ENCODE results near the gene LIPC. TPM values are rescaled to one million over a fixed set of nuclear protein-coding genes. Genes with fewer than 3 reads are reported as not detected.

Gene LIPC
- total RNA-seq, 1 experiment from 2014 or later = not detected

DNA sequence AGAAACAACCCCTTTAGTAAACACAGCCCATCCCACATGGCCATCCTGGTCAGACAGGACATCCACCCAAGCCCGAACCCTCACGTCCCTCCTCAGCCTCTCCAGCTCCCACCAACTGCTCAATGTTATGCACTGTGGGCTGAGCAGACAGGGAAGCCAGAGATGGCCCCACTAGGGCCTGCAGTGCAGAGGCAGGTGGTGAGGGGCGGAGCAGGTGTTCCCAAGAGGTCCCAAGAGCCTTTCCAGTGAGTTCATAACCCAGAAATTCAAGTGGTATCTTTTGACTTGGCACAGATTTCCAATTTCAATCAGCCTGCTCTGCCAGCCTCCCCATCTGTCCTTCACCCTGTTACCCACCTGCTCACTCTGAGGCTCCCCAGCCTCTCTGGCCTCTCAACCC lies 130.3 kb downstream of the LIPC start:
- intact Hi-C loops (cut with micrococcal nuclease) = no loop called here
- POLR2A ChIA-PET = interaction anchor here (0.9 kb wide), 1 partner anchor 13 kb away, joined by 3 read pairs; no protein-coding TSS in a partner anchor
- H3K27me3 Mint-ChIP-seq (ENCODE audit: insufficient read depth, unreplicated experiment) = no peaks in the 10 kb centered on the region
- no TSS peak for BruUV-seq (replicated peaks)
- TF ChIP-seq, protein P1, sequence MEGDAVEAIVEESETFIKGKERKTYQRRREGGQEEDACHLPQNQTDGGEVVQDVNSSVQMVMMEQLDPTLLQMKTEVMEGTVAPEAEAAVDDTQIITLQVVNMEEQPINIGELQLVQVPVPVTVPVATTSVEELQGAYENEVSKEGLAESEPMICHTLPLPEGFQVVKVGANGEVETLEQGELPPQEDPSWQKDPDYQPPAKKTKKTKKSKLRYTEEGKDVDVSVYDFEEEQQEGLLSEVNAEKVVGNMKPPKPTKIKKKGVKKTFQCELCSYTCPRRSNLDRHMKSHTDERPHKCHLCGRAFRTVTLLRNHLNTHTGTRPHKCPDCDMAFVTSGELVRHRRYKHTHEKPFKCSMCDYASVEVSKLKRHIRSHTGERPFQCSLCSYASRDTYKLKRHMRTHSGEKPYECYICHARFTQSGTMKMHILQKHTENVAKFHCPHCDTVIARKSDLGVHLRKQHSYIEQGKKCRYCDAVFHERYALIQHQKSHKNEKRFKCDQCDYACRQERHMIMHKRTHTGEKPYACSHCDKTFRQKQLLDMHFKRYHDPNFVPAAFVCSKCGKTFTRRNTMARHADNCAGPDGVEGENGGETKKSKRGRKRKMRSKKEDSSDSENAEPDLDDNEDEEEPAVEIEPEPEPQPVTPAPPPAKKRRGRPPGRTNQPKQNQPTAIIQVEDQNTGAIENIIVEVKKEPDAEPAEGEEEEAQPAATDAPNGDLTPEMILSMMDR (IDR thresholded peaks at IDR 0.05; ENCODE audit: unreplicated experiment) = no peak
- CTCF ChIA-PET = interaction anchor here (0.6 kb wide), 1 partner anchor 476 kb away, joined by 3 read pairs; no protein-coding TSS in a partner anchor
- H3K4me1 Mint-ChIP-seq (ENCODE audit: insufficient read depth, unreplicated experiment) = no peaks in the 10 kb centered on the region
- no peak overlapping the region for H3K27ac Mint-ChIP-seq (ENCODE audit: low read depth, unreplicated experiment)
- H3K4me3 Mint-ChIP-seq (ENCODE audit: unreplicated experiment) = no peak overlapping the region
- no peaks in the 10 kb centered on the region for H3K36me3 Mint-ChIP-seq (ENCODE audit: insufficient read depth, unreplicated experiment)
- H3K9me3 Mint-ChIP-seq (ENCODE audit: unreplicated experiment) = no peaks in the 10 kb centered on the region
- DNase-seq (ENCODE audit: unreplicated experiment) = no peak

DNA sequence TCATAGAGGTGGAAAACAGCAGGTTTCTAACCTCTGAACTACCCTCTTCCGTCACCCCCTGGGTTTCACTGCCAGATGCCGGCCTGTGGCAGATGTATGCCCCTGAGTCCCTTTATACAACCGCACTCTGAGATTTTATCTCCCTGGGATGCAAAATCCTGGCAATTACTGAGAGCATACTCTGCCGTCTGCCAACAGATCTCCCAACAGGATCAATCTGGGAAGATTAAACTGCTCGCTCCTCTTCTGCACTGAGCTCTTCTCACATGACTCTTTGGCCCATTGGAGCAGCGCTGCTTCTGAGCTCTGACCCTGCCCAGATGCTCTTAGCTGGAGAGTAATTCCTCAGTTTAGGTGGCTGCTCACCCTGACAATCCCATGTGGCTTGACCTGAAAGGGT lies 133.2 kb downstream of the LIPC start:
- no peak for DNase-seq (ENCODE audit: unreplicated experiment)
- H3K27me3 Mint-ChIP-seq (ENCODE audit: insufficient read depth, unreplicated experiment) = no peaks in the 10 kb centered on the region
- intact Hi-C loops (cut with micrococcal nuclease) = no loop called here
- no peaks in the 10 kb centered on the region for H3K4me1 Mint-ChIP-seq (ENCODE audit: insufficient read depth, unreplicated experiment)
- POLR2A ChIA-PET = interaction anchor here (0.7 kb wide), 1 partner anchor 173 kb away, joined by 3 read pairs; no protein-coding TSS in a partner anchor
- H3K9me3 Mint-ChIP-seq (ENCODE audit: unreplicated experiment) = no peaks in the 10 kb centered on the region
- H3K36me3 Mint-ChIP-seq (ENCODE audit: insufficient read depth, unreplicated experiment) = no peaks in the 10 kb centered on the region
- TF ChIP-seq, protein P1 (IDR thresholded peaks at IDR 0.05; ENCODE audit: unreplicated experiment) = no peak
- CTCF ChIA-PET = interaction anchor here (0.6 to 1.0 kb wide), 2 partner anchors 117 to 291 kb away, joined by 3 read pairs; no protein-coding TSS in a partner anchor
- no TSS peak for BruUV-seq (replicated peaks)
- no peak overlapping the region for H3K27ac Mint-ChIP-seq (ENCODE audit: low read depth, unreplicated experiment)
- no peak overlapping the region for H3K4me3 Mint-ChIP-seq (ENCODE audit: unreplicated experiment)

DNA sequence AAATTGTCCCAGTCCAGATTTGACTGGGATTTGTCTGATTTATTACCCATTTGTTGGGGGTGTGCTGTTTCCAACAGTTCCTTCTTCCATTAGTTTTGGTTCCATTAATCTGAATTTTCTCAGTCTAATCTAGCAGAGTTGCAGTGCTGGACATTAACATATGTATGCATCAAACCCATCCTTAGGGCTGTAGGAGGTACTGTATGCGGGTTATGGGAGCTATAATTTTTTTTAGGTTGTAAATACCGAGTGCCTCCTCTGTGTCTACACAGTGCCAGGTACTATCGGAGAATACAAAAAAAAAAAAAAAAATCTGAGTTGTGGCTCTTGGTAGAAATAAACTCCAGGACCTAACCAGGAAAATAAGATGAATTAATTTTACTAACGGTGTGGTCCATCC lies 133.8 kb downstream of the LIPC start:
- Mint-ChIP-seq H3K4me3 (ENCODE audit: unreplicated experiment) (no peak overlapping the region), H3K27ac (ENCODE audit: low read depth, unreplicated experiment) (no peak overlapping the region), H3K27me3 (ENCODE audit: insufficient read depth, unreplicated experiment) (no peaks in the 10 kb centered on the region), H3K36me3 (ENCODE audit: insufficient read depth, unreplicated experiment) (no peaks in the 10 kb centered on the region), H3K4me1 (ENCODE audit: insufficient read depth, unreplicated experiment) (no peaks in the 10 kb centered on the region), H3K9me3 (ENCODE audit: unreplicated experiment) (no peaks in the 10 kb centered on the region)
- intact Hi-C loops (cut with micrococcal nuclease) = no loop called here
- DNase-seq (ENCODE audit: unreplicated experiment) = no peak
- ChIA-PET CTCF (interaction anchor here (1.0 kb wide), 1 partner anchor 292 kb away, joined by 3 read pairs; no protein-coding TSS in a partner anchor), POLR2A (interaction anchor here (0.7 kb wide), 1 partner anchor 173 kb away, joined by 3 read pairs; no protein-coding TSS in a partner anchor)
- TF ChIP-seq, protein P1 (IDR thresholded peaks at IDR 0.05; ENCODE audit: unreplicated experiment) = no peak
- BruUV-seq (replicated peaks) = no TSS peak

DNA sequence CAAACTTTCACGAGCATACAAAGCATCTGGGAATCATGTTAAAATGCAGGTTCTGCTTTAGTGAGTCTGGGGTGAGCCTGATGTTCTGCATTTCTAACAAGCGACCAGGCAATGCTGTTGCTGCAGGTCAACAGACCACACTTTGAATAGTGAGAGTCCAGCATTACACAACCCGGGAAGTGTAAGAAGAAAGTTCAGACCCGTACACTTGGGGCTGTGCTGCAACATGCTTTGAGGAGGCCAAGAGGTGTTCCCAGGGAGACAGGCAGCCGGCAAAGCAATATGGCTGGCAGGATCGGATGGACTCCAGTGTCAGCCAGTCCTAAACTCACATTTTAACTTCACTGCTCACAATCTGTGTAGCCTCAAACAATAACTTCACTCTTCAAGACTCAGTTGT lies 134.2 kb downstream of the LIPC start:
- TF ChIP-seq, protein P1 (IDR thresholded peaks at IDR 0.05; ENCODE audit: unreplicated experiment) = no peak
- intact Hi-C loops (cut with micrococcal nuclease) = no loop called here
- Mint-ChIP-seq H3K9me3 (ENCODE audit: unreplicated experiment) (no peaks in the 10 kb centered on the region), H3K36me3 (ENCODE audit: insufficient read depth, unreplicated experiment) (no peaks in the 10 kb centered on the region), H3K27ac (ENCODE audit: low read depth, unreplicated experiment) (no peak overlapping the region), H3K4me1 (ENCODE audit: insufficient read depth, unreplicated experiment) (no peaks in the 10 kb centered on the region), H3K27me3 (ENCODE audit: insufficient read depth, unreplicated experiment) (no peaks in the 10 kb centered on the region), H3K4me3 (ENCODE audit: unreplicated experiment) (no peak overlapping the region)
- ChIA-PET CTCF (no interaction called here), POLR2A (no interaction called here)
- no peak for DNase-seq (ENCODE audit: unreplicated experiment)
- no TSS peak for BruUV-seq (replicated peaks)

Data from MCF 10A (cell line).